NCI-H2196 (cell line): ENCODE measurements around the gene FHIP2A.
A peak's percentile ranks its signal among the peaks of the same experiment; 100 is the strongest.
"Not testable (repeated sequence)": the region's sequence is repeated elsewhere in the genome, so short reads cannot be mapped to it uniquely, and the experiment has no call there.

ENCODE experiments used
- DNase-seq: peaks from one replicate; lab custom pipeline; 2025; ENCODE audit not compliant: unreplicated experiment; lab: John Stamatoyannopoulos, UW

The FHIP2A gene

DNA sequence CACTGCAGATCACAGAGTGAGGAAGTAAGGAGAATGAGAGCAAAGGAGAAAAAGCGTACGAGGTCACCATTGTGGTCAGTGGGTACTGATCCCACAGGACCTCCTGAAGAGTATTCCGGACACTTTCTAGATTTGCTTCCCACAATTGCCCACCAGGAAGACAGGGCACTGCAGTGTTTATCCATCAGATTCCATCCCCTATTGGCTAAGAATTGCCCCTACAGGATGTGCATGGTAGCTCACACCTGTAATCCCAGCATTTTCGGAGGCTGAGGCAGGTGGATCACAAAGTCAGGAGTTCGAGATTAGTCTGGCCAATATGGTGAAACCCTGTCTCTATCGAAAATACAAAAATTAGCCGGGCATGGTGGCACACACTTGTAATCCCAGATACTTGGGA lies 5.3 kb upstream of the FHIP2A start:
- DNase-seq = no peak

DNA sequence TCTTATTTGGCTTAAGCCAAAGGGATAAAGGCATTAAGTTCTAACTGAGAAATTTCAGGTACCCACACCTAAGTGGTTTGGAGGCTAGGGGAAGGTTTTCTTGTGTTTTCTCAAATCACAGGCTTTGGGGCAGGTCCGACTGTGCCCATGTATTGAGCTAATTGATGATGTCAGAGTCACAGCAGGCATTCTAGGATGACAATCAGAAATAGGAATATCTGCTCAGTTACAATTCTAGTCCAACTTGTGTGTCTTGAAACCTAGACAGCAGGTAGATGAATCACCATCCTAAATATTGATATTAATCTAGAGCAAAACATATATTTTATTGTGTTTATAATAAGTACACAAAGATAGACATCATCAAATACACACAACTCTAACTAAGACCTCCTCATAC lies 2.3 kb upstream of the FHIP2A start:
- DNase-seq = no peak

DNA sequence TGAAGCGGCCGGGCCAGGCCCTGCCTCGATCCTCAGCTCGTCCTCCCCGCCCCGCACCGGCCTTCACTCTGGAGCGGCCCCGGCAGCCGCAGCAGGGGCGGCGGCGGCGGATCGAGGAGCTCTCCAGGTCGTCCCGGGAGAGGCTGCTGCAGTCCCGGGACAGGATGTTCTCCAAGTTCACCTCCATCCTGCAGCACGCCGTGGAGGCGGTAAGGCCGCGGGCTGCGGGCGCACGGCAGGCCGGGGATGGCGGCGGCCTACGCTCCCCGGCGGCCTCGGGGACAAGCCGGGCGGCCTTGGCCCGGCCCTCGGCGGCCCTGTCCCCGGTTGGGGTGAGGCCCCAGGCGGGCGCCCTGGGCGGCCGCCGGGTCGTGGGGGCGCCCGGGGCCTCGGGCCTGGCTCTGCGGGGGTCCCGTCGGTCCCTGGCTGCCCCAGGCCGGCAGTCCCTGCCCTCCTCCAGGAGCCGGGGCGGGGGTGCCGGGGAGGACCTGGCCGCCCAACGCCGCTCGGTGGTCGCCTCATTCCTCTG lies 399 bp downstream of the FHIP2A start:
- DNase-seq = no peak

DNA sequence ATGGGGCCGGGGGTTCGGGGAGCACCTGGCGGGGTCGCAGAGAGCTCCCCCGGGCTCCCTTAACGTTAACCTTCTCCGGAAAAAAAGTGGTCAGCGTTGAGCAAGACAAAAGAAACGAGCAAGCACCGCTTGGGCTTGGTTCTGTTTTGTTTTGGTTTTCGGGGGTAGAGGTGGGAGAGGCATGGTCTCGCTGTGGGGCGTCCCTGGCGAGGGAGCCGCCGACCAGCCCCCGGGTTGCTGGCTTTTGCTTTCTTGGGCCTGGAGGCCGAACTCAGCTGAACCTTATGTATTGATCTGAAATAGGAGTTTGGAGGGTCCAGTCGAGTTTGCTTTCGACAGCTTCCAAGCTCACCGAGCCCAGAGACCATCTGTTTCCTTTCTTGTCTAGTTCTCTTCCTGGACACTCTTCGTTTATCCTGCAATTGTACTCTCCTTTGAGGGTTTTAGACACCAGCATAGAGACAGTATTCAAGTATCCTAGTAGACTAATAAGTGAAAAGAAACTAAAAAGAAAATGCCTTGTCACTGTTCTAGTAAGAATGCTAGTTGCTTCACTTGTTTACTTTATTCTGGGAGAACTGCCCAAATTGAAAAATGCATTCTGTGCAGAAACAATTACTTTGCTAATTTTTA lies 980 bp downstream of the FHIP2A start:
- peak; percentile 3 for DNase-seq

DNA sequence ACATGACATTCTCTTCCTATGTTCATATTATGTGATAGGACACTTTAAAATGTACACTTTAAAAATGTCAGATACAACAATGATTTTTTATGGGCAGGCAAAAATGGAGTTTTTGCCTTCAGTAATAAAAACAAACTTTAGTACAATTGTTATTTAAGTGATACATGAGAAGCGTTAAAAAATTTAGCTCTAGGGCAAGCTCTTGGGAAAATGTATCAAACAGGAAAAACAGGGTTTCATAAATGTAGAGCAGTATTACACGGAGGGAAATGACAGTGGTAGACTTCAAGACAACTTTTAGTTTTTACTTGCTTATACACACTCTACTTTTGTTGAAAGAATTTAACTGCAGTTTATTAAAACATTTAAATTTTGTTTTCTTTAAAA lies 1.5 kb downstream of the FHIP2A start:
- DNase-seq = no peak

DNA sequence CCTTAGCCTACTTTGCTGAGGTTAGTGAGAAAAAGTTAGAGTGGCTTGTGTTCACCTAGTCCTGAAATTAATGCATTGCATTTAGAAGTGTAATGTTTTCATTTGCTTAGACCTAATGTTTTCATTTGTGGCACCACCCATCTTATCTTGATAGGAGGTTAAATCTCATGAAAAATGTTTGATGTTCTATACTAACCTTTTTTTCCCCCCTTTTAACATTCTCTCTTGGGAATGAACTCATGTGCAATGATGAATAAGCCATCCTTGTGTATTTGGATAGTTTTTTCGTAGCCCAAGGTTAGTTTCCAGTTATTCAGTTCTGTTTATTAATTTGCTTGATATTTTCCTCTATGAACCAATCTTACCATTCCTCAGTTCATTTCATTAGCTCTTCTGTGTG lies 2.8 kb downstream of the FHIP2A start:
- no peak for DNase-seq

DNA sequence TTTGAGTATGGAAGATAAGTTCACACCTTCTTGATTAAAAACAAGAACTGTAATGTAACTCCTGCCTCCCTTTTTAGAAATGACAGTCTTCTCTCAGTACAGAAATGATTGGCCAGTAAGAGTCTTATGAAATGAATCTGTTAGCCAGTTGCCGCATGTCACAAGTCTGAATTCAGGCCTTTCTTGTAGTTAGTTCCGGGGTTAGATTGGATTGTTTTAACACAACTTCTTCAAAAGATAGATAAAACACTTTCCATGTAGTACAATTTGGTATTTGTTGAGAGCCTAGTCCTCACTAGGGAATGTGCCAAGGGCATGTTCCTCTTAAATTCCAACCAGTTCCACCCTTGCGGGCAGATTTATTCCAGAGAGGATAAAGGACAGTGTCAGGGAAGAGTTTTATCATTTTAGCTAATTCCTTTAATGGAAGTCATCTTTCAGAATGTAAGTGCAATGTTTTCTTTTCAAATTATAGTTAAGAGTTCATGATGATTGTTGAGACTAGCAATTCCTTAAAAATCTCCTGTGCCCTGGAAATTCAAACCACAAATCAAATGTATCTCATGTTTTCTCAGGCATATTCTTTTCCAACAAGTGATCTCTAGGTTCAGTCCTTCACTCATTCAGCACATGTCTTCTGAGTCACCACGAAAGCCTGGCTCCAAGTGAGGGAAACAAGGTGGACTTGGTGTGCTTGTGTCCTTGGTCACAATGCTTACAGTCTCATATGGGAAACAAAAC lies 4.1 kb downstream of the FHIP2A start:
- DNase-seq = no peak

DNA sequence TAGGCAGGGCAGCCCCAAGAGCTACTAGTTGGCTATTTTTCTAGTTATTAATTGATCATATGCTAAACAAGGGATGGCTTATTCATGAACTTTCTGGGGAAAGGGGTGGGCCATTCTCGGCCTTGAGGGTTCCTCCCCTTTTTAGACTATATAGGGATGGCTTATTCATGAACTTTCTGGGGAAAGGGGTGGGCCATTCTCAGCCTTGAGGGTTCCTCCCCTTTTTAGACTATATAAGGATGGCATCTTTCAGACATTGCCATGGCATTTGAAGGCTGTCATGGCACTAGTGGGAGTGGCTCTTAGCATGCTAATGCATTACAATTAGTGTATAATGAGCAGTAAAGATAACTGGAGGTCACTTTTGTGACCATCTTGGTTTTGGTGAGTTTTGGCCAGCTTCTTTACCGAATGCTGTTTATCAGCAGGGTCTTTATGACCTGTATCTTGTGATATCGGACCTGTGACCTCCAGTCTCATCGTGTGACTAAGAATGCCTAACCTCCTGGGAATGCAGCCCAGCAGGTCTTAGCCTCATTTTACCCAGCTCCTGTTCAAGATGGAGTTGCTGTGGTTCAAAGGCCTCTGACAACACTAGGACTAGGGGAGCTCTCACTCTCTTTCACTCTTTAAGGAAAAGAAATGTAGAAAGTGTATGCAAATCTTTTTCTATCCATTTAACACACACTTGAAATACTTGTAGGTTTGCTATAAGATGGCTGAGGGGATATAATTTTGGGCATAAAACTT lies 7.8 kb downstream of the FHIP2A start:
- DNase-seq = no peak

DNA sequence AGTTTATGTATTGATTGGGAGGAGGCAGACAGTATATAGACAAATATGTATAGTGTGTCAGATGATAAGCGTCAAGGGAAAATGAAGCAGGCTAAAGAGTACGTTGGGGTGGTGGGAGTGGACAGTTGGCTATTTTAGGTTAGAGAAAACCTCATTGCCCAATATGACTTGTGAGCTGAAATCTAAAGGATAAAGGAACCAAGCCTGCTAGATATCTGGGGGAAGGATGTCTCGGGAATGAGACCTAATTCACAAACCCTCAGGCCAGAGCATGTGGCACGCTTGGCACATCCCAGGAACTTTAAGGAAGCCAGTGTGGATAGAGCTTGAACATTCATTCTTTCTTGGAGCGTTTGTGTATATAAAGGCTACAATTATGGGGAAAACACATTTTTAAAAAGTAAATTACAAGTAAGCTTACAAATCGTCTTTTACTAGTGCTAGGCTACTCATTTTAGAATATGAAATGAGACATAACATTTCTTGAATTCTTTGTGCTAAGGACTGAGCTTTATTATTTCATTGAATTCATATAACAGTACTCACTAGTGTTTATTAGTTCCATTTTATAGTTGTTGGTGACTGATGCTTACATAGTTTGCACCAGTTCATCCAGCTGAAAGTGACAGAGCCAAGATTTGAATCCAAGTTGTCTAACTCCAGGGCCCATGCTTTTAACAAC lies 9.7 kb downstream of the FHIP2A start:
- no peak for DNase-seq

DNA sequence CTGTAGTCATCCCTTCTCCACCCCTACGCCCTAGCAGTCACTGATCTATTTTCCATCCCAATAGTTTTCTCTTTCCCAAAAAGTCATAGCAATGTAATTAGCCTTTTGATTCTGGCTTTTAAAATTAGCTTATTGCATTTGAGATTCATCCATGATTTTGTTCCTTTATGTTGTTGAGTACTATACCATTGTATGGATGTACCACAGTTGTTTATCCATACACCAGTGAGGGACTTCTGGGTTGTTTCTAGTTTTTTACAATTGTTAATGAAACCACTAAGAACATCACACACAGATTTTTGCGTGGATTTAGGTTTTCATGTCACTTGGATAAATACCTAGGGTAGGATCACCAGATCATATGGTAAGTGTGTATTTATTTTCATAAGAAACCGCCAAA lies 16.1 kb downstream of the FHIP2A start:
- DNase-seq = no peak

DNA sequence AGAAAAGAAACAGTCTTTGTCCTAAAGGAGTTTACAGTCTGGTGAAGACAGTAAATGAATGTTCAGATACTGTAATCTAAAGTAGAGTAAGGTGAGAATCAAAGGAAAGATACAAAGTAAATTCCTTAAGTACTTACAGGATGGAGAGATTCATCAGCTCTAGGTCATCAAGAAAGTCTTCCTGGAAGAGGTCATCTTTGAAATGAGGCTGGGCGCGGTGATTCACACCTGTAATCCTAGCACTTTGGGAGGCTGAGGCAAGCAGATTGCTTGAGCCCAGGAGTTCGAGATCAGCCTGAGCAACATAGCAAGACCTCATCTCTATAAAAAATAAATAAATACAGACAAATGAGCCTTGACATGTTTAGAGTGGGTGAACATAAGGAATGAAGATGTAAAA lies 18.3 kb downstream of the FHIP2A start:
- DNase-seq = no peak

DNA sequence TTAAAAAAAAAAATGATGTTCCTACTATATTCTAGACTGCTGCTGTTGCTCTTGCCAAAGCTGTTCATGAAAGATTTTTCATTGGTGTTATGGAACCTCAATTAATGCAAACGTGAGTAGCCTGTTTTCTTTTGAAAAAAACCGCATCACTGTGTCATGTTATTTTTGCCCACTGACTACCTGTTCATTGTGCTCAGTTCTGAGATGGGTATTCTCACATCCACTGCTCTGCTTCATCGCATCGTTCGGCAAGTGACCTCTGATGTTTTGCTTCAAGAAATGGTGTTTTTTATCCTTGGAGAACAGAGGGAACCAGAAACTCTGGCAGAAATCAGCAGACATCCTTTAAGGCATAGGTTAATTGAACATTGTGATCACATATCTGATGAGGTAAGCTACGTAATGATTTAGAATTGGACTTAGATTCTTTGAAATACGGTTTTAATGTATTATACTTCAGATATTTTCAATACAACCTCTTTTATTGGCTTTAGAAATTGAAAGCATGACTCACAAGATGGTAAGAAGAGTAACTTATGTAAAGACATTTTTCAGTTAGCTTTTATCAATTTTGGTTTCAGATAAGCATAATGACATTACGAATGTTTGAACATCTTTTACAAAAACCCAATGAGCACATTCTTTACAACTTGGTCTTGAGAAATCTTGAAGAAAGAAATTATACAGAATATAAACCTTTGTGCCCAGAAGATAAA lies 24.6 kb downstream of the FHIP2A start:
- DNase-seq = no peak

DNA sequence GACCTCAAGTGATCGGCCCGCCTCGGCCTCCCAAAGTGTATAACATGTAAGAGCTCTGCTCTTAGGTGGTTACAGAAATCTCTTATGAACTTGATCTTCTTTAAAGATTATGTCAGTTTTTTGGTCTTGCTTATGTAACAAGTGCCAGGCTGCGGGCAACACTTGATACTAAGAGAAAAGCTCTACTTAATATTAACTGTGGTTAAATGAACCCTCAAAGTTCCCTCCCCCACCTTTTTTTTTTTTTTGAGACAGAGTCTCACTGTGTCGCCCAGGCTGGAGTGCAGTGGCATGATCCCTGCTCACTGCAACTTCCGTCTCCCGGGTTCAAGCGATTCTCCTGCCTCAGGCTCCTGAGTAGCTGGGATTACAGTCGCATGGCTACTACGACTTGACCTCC lies 25.9 kb downstream of the FHIP2A start:
- not testable (repeated sequence) for DNase-seq

DNA sequence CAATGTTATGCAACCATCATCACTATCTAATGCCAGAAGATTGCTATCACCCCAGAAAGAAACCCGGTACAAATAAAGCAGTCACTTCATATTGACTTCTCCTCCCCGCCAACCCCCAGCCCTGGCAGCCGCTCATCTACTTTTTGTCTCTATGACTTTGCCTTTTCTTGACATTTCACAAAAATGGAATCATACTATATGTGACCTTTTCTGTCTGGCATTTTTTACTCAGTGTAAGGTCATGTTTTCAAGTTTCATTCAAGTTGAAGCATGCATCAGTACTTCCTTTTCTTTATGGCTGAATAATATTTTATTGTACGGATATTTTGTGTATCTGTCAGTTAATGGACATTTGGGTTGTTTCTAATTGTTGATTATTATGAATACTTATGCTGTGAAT lies 28.1 kb downstream of the FHIP2A start:
- no peak for DNase-seq

DNA sequence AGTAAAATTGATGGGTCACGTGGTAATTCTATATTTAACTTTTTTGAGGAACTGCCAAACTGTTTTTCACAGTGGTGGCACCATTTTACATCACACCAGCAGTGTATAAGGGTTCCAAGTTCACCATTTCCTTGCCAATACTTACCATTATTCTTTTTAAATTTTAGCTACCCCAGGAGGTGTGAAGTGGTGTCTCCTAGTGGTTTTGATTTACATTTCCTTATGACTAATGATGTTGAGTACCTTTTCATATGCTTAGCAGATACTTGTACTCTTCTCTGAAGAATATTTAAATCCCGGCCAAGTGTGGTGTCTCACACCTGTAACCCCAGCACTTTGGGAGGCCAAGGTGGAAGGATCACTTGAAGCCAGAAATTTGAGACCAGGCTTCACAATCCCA lies 28.5 kb downstream of the FHIP2A start:
- DNase-seq = no peak

DNA sequence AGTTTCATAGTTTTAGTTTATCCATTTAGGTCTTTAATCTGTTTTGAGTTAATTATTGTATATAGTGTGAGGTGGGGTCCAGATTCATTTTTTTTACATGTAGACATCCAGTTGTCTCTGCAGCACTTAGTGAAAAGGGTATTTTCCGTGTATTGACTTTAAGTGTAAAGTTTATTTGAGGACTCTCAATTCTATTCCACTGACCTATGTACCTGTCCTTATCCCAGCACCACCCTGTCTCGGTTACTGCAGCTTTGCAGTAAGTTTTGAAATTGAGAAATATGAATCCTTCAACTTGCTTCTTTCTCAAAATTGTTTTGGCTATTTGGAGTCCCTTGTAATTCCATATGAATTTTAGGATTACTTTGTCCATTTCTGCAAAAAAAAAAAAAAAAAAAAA lies 29.8 kb downstream of the FHIP2A start:
- DNase-seq = no peak

DNA sequence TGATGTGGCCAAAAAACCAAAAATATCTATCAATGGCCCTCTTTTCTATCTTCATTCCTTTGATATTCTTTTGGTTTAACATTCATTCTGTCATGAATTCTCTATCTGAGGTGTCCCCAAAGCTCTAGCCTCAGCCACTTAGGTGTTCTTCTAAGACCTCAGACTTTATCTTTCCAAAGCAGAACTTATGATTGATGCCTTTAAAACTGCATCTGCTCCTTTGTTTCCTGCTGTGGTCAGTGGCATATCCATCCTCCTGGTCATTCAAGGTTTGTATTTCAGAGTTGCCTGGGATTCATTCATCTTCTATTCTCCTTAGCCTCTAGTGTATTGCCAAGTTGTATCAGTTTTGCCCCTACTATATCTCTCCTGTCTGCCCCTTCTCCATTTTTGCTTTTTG lies 30.6 kb downstream of the FHIP2A start:
- DNase-seq = no peak

DNA sequence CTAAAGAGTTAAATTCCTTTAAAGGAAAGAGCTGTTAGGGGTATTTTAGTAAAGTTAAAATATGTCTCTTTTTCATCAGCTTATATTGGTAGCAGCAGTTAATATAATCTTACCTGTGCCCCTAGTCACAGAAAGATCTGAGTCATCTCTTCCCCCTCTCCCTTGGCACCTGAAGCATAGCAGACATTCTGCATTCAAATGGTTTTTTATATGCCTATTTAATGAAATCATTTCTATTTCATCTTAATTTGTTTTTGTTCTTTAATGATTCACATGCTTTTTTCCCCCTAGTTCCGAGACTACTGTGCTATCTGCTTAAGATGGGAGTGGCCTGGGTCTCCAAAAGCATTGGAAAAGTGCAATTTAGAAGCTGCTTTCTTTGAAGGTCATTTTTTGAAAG lies 33.3 kb downstream of the FHIP2A start:
- no peak for DNase-seq

DNA sequence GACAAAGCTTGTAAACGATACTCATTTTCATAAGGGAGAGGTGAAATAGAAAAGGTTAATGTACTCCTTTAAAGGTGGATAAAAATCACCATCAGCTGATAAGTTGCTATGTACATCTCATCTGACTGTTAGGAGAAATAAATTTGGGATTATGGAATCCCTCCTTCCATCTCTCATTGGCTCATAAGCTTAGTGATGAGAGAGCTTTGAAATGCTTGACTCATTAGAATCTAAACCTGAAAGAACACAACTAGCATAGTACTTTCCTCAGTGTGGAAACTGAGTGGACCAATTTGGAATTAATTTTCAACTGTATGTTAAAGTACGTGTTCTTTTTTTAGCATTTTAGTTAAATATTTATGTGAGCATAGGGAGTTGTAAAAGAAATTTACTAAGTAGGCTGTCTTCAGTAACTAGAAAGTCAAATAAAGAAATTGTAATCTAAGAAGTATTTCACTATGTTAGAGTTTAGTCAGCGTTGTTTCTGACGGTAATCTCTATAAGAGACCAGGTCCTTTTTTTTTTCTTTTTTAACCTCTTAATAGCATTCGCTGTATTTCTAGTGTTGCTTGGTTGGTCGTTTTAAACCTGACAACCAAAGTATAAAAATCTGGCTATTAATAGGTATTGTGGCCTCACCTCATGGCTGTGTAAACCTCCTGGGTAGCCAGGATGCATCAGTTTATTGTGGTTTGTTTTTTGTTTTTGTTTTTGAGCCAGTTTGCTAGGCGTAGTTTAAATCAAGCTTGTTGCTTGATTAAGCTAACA lies 34.4 kb downstream of the FHIP2A start:
- DNase-seq = no peak
